K562 (cell line): ENCODE results near the gene KRTAP3-2. TPM values are rescaled to one million over a fixed set of nuclear protein-coding genes. Genes with fewer than 3 reads are reported as not detected.

Experiments
- ATAC-seq: fragments of 200-7000 bp; cut with Tn5 transposase; 3 replicates; pipeline ENCODE4 v1.9.1; 2020; ENCODE audit warnings: moderate library complexity
- BruUV-seq: library from RNA; stranded (reverse); fragments of 400-500 nt; replicated peaks from 2 replicates; lab custom pipeline; 2021; lab: Mats Ljungman, UMichigan
- CTCF ChIA-PET: fragments of 300-600 bp; formaldehyde crosslinking; extraction: SDS; loops from one replicate; lab custom pipeline; 2021; ENCODE audit warnings: low intra/inter-chr PET ratio; lab: Yijun Ruan, JAX
- POLR2A ChIA-PET: fragments of 300-600, 350-650 bp; sonication (Branson Sonifier 250); formaldehyde crosslinking; extraction: SDS; loops from one replicate; lab custom pipeline; 2021; ENCODE audit warnings: antibody characterized with exemption, inconsistent platforms; lab: Yijun Ruan, JAX
- DNase-seq, 4 experiments: peaks; one replicate each; pipeline versions ENCODE4 v3.0.0 to v3.0.0-alpha.2; 2011 to 2018; ENCODE audit warnings: low spot score in 3 of 4, mixed read lengths in 3 of 4; ENCODE audit errors: extremely low read depth in 1 of 4
- FAIRE-seq: peaks from 2 replicates; lab custom pipeline; 2011; peaks lifted over from hg19 to GRCh38; lab: Jason Lieb, UNC
- H2AFZ ChIP-seq: 2 replicates; pipeline ENCODE4 v1.6.0; 2011; ENCODE audit warnings: low read depth, low read length, control low read depth, inconsistent platforms
- H3K27ac ChIP-seq: fragments of 200-600 bp; 3 replicates; pipeline ENCODE4 v1.8.0; 2011; ENCODE audit warnings: low read depth, mild to moderate bottlenecking, control low read depth, inconsistent platforms, low read length, moderate library complexity, mixed read lengths; ENCODE audit errors: extremely low read depth
- H3K27me3 ChIP-seq, 2 experiments: fragments of 300-600 bp in 1 of 2; 2 replicates in 1 of 2; 3 replicates in 1 of 2; pipeline versions ENCODE4 v1.6.0 to v1.8.0; 2011; ENCODE audit warnings: inconsistent platforms in 2 of 2, low read length in 2 of 2, mild to moderate bottlenecking in 1 of 2, mixed read lengths in 1 of 2, moderate library complexity in 1 of 2; ENCODE audit not compliant: control insufficient read depth in 2 of 2, insufficient read depth in 2 of 2
- H3K36me3 ChIP-seq: fragments of 300-600 bp; 3 replicates; pipeline ENCODE4 v1.8.0; 2011; ENCODE audit warnings: mild to moderate bottlenecking, low read length, inconsistent platforms; ENCODE audit not compliant: control insufficient read depth, insufficient read depth
- H3K4me1 ChIP-seq, 2 experiments: fragments of 200-600 bp in 1 of 2; replicated peaks in 1 of 2; 2 replicates in 1 of 2; 3 replicates in 1 of 2; pipeline versions ENCODE4 v1.5.1 to v1.8.0; 2011; ENCODE audit warnings: inconsistent platforms in 2 of 2, low read length in 2 of 2, mild to moderate bottlenecking in 1 of 2, mixed read lengths in 1 of 2, moderate library complexity in 1 of 2; ENCODE audit not compliant: control insufficient read depth in 2 of 2, insufficient read depth in 2 of 2
- H3K4me2 ChIP-seq: 2 replicates; pipeline ENCODE4 v1.6.1; 2011; ENCODE audit warnings: low read length, control low read depth, inconsistent platforms, mixed read lengths; ENCODE audit not compliant: insufficient read depth
- H3K4me3 ChIP-seq: fragments of 200-600 bp; sonication (generic), shearing (Covaris generic); 2 replicates; pipeline ENCODE4 v1.5.1; 2016; ENCODE audit warnings: control low read depth, inconsistent platforms
- H3K79me2 ChIP-seq: fragments of 200-600 bp; 3 replicates; pipeline ENCODE4 v1.8.0; 2011; ENCODE audit warnings: low read length, inconsistent platforms; ENCODE audit not compliant: control insufficient read depth, insufficient read depth
- H3K9ac ChIP-seq, 2 experiments: 2 replicates each; pipeline versions ENCODE4 v1.6.0 to v1.6.1; 2011; ENCODE audit warnings: low read depth in 2 of 2, low read length in 2 of 2, control low read depth in 1 of 2, inconsistent platforms in 1 of 2, mild to moderate bottlenecking in 1 of 2, mixed read lengths in 1 of 2; ENCODE audit not compliant: insufficient read depth in 1 of 2
- H3K9me1 ChIP-seq: one replicate; pipeline ENCODE4 v1.6.0; 2011; ENCODE audit warnings: inconsistent platforms, mild to moderate bottlenecking, low read length, moderate library complexity; ENCODE audit not compliant: control insufficient read depth, insufficient read depth
- H3K9me3 ChIP-seq: replicated peaks from 2 replicates; pipeline ENCODE4 v1.5.1; 2011; ENCODE audit warnings: low read depth, low read length, inconsistent platforms; ENCODE audit not compliant: control insufficient read depth, insufficient read depth
- H4K20me1 ChIP-seq: replicated peaks from 2 replicates; pipeline ENCODE4 v1.6.1; 2011; ENCODE audit warnings: low read length, inconsistent platforms, mixed read lengths; ENCODE audit not compliant: control insufficient read depth, insufficient read depth
- FOSL1 ChIP-seq: fragments of 200-800 bp; sonication (Bioruptor generic); conservative IDR thresholded peaks from 2 replicates; pipeline ENCODE4 v1.6.1; 2016; ENCODE audit warnings: missing genetic modification characterization, missing compliant biosample characterization
- IRF2 ChIP-seq: sonication (generic); formaldehyde crosslinking; IDR thresholded peaks from 2 replicates; pipeline ENCODE4 v1.8.1; 2022; ENCODE audit warnings: mild to moderate bottlenecking, missing genetic modification reagents
- KDM5B ChIP-seq: fragments of 200-600 bp; sonication (generic); IDR thresholded peaks from 2 replicates; pipeline ENCODE4 v1.6.1; 2012; ENCODE audit warnings: low read depth, mild to moderate bottlenecking, moderate library complexity, low read length, control low read depth, inconsistent platforms; ENCODE audit not compliant: insufficient replicate concordance
- NR2F6 ChIP-seq: fragments of 450-650 bp; formaldehyde crosslinking; IDR thresholded peaks from 2 replicates; pipeline ENCODE4 v1.4.0; 2020; ENCODE audit warnings: mild to moderate bottlenecking
- POLR2AphosphoS5 ChIP-seq: IDR thresholded peaks from 2 replicates; pipeline ENCODE4 v1.6.1; 2011; ENCODE audit warnings: mild to moderate bottlenecking, low read depth, low read length, moderate library complexity; ENCODE audit not compliant: control insufficient read depth, insufficient read depth
- PTBP1 ChIP-seq: fragments of 200-400 bp; formaldehyde crosslinking; IDR thresholded peaks from 2 replicates; pipeline ENCODE4 v1.6.1; 2017; ENCODE audit warnings: low read depth, low read length
- SRF ChIP-seq, 2 experiments: fragments of 250-450, 450-650 bp in 1 of 2; sonication (Bioruptor Pico) in 1 of 2; sonication (generic) in 1 of 2; formaldehyde crosslinking; IDR thresholded peaks; 2 replicates each; pipeline versions ENCODE4 v1.5.0 to v1.5.1; 2020 to 2022; ENCODE audit warnings: mild to moderate bottlenecking in 1 of 2, missing genetic modification reagents in 1 of 2
- TRIM28 ChIP-seq: fragments of 450-650 bp; IDR thresholded peaks from 2 replicates; pipeline ENCODE4 v1.6.1; 2017
- ZBTB8A ChIP-seq: fragments of 450-650 bp; IDR thresholded peaks from 2 replicates; pipeline ENCODE4 v1.6.1; 2018; ENCODE audit warnings: mild to moderate bottlenecking, moderate library complexity; ENCODE audit not compliant: partially characterized antibody
- ZNF3 ChIP-seq: fragments of 250-450 bp; sonication (Bioruptor Pico); IDR thresholded peaks from 2 replicates; pipeline ENCODE4 v1.5.0; 2021; ENCODE audit warnings: mild to moderate bottlenecking, moderate library complexity
- WGBS: fragments of 100-300 bp; shearing (Covaris generic); methylation state at CpG from one replicate; pipeline ENCODE4 v1.1.6; 2016; ENCODE audit warnings: low coverage, mixed read lengths; ENCODE audit not compliant: insufficient coverage; ENCODE audit errors: missing lambda C conversion rate; 5-methylcytosine and 5-hydroxymethylcytosine counted together
- in situ Hi-C: fragments of 300-500 bp; cut with MboI; formaldehyde crosslinking; loops from 4 replicates; pipeline ENCODE4 v1.15.0; 2018; ENCODE audit warnings: inconsistent platforms, mixed read lengths
- intact Hi-C: fragments of 100-400 bp; cut with micrococcal nuclease; formaldehyde crosslinking; loops from 2 replicates; pipeline ENCODE4 v1.14.2; 2022
- polyA plus RNA-seq, 8 experiments: library from polyadenylated mRNA; depleted of rRNA in 4 of 8; stranded (reverse) in 5 of 8; unstranded in 3 of 8; fragments of >200 nt; fragmentation: Nextera tagmentation in 2 of 8; fragmentation: Illumina TruSeq in 1 of 8; extraction: Ambion mirVana in 2 of 8; extraction: Trizol in 1 of 8; gene quantifications; 2 replicates each; pipeline versions ENCODE4 v1.2.1 to v1.2.3, GENCODE V29; 2011 to 2014; ENCODE audit warnings: inconsistent platforms in 1 of 8, missing spikeins in 1 of 8
- total RNA-seq, 7 experiments: library from RNA; depleted of rRNA in 6 of 7; stranded (reverse); fragments of >200 nt in 6 of 7; fragmentation: Illumina TruSeq in 2 of 7; extraction: Trizol in 2 of 7; gene quantifications; 2 replicates each; pipeline versions ENCODE4 v1.2.1 to v1.2.3, GENCODE V29; 2011 to 2021; ENCODE audit warnings: low replicate concordance in 1 of 7
- TF ChIP-seq, protein P1 (sequence below), 2 experiments: fragments of 200-800 bp in 1 of 2; sonication (Bioruptor generic) in 1 of 2; sonication (generic) in 1 of 2; formaldehyde crosslinking in 1 of 2; IDR thresholded peaks in 1 of 2; conservative IDR thresholded peaks in 1 of 2; 2 replicates each; pipeline versions ENCODE4 v1.5.0 to v1.6.1; 2016 to 2020; ENCODE audit warnings: missing compliant biosample characterization in 1 of 2, missing genetic modification characterization in 1 of 2, missing genetic modification reagents in 1 of 2
- TF ChIP-seq, protein P2 (sequence below), 2 experiments: fragments of 450-650 bp in 1 of 2; IDR thresholded peaks; 2 replicates each; pipeline ENCODE4 v1.6.1; 2011 to 2017; ENCODE audit warnings: low read depth in 2 of 2, antibody characterized with exemption in 1 of 2, borderline replicate concordance in 1 of 2, low read length in 1 of 2, mild to moderate bottlenecking in 1 of 2, mixed read lengths in 1 of 2; ENCODE audit not compliant: control insufficient read depth in 1 of 2
- TF ChIP-seq, protein P3 (sequence below): sonication (generic); formaldehyde crosslinking; IDR thresholded peaks from 2 replicates; pipeline ENCODE4 v1.5.0; 2020; ENCODE audit warnings: missing genetic modification reagents

KRTAP3-2 gene
- total and polyA plus RNA-seq, 9 of the 15 experiments (the other 6 are each of a cell fraction or from before 2014, with no cell fraction given), result not detected

DNA sequence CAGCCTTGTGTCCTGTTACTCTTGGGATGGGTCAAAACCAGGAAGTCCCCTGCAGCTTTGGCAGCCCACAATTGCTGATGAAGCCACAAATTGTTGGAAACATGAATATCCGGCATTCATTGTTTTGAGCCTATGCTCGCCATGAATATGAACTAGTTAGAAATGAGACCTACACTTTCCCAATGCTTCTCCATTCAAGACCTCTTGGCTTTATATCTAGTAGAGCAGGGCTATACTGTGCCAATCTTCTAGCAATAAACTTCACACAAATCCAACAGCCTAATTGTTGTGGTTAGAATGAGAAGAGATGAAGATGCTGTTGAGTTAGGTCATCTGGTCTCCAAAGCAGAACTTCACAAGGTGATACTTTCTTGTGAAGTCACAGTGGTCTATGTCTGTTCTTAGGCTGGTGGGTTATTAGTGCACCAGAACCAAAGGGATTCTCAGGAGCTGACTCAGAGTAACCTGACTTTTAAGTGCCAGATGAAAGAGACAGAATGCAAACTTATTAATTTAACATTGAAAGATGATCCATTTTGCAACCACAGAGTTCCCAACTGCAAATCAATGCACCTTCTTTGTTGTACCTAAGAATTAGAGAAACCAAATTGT lies 48.6 kb downstream of the KRTAP3-2 start (continued):
- no peak for TF ChIP-seq ZBTB8A
- TF ChIP-seq SRF (CRISPR knock-in tag; IDR thresholded peaks at IDR 0.05), result no peak
- TF ChIP-seq, protein P1, sequence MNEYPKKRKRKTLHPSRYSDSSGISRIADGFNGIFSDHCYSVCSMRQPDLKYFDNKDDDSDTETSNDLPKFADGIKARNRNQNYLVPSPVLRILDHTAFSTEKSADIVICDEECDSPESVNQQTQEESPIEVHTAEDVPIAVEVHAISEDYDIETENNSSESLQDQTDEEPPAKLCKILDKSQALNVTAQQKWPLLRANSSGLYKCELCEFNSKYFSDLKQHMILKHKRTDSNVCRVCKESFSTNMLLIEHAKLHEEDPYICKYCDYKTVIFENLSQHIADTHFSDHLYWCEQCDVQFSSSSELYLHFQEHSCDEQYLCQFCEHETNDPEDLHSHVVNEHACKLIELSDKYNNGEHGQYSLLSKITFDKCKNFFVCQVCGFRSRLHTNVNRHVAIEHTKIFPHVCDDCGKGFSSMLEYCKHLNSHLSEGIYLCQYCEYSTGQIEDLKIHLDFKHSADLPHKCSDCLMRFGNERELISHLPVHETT (CRISPR knock-in tag; conservative IDR thresholded peaks at IDR 0.05 in 1 of 2, IDR thresholded peaks at IDR 0.05 in 1 of 2), result no peak

DNA sequence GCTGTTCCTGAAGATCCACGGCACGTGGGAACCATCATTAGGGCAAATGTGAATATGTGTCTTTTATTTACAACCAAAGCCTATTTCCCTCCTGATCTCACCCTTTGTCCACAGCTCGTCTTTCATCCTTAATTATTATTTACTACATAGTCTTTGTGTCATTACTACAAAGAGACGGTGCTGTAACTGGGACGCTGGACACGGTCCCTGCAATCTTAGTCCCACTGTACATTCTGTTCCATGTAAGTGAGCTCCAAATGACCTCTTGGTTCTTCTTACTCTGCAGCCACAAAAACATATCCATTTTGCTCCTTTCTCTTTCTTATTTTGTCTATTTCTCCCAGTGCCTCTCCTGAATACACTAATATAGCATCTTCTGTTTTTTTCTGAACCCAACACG lies 49.5 kb downstream of the KRTAP3-2 start:
- H2AFZ ChIP-seq, result no peak overlapping the region
- ATAC-seq, result no peak
- H3K27ac ChIP-seq, result no peak overlapping the region
- H4K20me1 ChIP-seq, result no peaks in the 10 kb centered on the region
- no peaks in the 10 kb centered on the region for H3K36me3 ChIP-seq
- no TSS peak for BruUV-seq
- H3K9me1 ChIP-seq, result no peaks in the 10 kb centered on the region
- intact Hi-C loops, result no loop called here
- no peaks in the 10 kb centered on the region for H3K79me2 ChIP-seq
- H3K9ac ChIP-seq, result no peak overlapping the region
- DNase-seq, result no peak
- no peak for FAIRE-seq
- no peak overlapping the region for H3K4me2 ChIP-seq
- H3K9me3 ChIP-seq, result no peaks in the 10 kb centered on the region
- POLR2A ChIA-PET, result interaction anchor here (0.9 to 1.8 kb wide), 2 partner anchors 9 to 30 kb away, joined by 4 read pairs; no protein-coding TSS in a partner anchor
- in situ Hi-C loops, result no loop called here
- H3K4me3 ChIP-seq, result no peak overlapping the region
- H3K27me3 ChIP-seq, result peaks cover 2 to 11% of the 10 kb centered on the region in 2 experiments; a peak in 4 of 5 replicates
- CTCF ChIA-PET, result no interaction called here
- WGBS, result 2% methylated on average over 7 of the region's 7 CpGs
- H3K4me1 ChIP-seq, result no peaks in the 10 kb centered on the region
- TF ChIP-seq PTBP1 (no peak), NR2F6 (CRISPR knock-in tag) (no peak), POLR2AphosphoS5 (no peak), IRF2 (CRISPR knock-in tag) (no peak), ZNF3 (CRISPR knock-in tag) (no peak), TRIM28 (no peak), KDM5B (no peak), FOSL1 (tag) (no peak)
- TF ChIP-seq, protein P2, sequence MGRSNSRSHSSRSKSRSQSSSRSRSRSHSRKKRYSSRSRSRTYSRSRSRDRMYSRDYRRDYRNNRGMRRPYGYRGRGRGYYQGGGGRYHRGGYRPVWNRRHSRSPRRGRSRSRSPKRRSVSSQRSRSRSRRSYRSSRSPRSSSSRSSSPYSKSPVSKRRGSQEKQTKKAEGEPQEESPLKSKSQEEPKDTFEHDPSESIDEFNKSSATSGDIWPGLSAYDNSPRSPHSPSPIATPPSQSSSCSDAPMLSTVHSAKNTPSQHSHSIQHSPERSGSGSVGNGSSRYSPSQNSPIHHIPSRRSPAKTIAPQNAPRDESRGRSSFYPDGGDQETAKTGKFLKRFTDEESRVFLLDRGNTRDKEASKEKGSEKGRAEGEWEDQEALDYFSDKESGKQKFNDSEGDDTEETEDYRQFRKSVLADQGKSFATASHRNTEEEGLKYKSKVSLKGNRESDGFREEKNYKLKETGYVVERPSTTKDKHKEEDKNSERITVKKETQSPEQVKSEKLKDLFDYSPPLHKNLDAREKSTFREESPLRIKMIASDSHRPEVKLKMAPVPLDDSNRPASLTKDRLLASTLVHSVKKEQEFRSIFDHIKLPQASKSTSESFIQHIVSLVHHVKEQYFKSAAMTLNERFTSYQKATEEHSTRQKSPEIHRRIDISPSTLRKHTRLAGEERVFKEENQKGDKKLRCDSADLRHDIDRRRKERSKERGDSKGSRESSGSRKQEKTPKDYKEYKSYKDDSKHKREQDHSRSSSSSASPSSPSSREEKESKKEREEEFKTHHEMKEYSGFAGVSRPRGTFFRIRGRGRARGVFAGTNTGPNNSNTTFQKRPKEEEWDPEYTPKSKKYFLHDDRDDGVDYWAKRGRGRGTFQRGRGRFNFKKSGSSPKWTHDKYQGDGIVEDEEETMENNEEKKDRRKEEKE (IDR thresholded peaks at IDR 0.05; ENCODE audit: borderline replicate concordance in 1 of 2, control insufficient read depth in 1 of 2, low read depth in 2 of 2, low read length in 1 of 2), result no peak
- TF ChIP-seq, protein P3, sequence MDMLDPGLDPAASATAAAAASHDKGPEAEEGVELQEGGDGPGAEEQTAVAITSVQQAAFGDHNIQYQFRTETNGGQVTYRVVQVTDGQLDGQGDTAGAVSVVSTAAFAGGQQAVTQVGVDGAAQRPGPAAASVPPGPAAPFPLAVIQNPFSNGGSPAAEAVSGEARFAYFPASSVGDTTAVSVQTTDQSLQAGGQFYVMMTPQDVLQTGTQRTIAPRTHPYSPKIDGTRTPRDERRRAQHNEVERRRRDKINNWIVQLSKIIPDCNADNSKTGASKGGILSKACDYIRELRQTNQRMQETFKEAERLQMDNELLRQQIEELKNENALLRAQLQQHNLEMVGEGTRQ (CRISPR knock-in tag), result no peak
